ENCODE measurements around the gene LGALS3BP. TPM values are rescaled to one million over a fixed set of nuclear protein-coding genes. Genes with fewer than 3 reads are reported as not detected.

Gene LGALS3BP
- total RNA-seq, 1 donor from 2014 or later: 1.3 TPM

GRCh38 chr17:78996781-78997201, 17.1 kb upstream of the LGALS3BP start:
- Mint-ChIP-seq H3K9me3 (no peaks in the 10 kb centered on the region), H3K27me3 (no peaks in the 10 kb centered on the region), H3K27ac (no peak overlapping the region), H3K4me1 (peaks cover 3% of the 10 kb centered on the region), H3K36me3 (ENCODE audit: low read depth) (peaks cover 73% of the 10 kb centered on the region), H3K4me3 (no peak overlapping the region)
- ATAC-seq (ENCODE audit: low read depth): no peak
- CTCF ChIA-PET: interaction anchor here (1.3 kb wide), 1 partner anchor 25 kb away, joined by 3 read pairs; no protein-coding TSS in a partner anchor
- no peak for DNase-seq
- intact Hi-C loops (cut with micrococcal nuclease): no loop called here
- no peak for TF ChIP-seq CTCF (IDR thresholded peaks at IDR 0.05)
- POLR2A ChIA-PET: no interaction called here

GRCh38 chr17:78995761-78996451, 16.2 kb upstream of the LGALS3BP start:
- POLR2A ChIA-PET: no interaction called here
- DNase-seq (no peak), ATAC-seq (ENCODE audit: low read depth) (no peak)
- Mint-ChIP-seq H3K36me3 (ENCODE audit: low read depth) (peaks cover 75% of the 10 kb centered on the region), H3K4me3 (no peak overlapping the region), H3K4me1 (peaks cover 3% of the 10 kb centered on the region), H3K9me3 (no peaks in the 10 kb centered on the region), H3K27ac (no peak overlapping the region), H3K27me3 (no peaks in the 10 kb centered on the region)
- TF ChIP-seq CTCF (IDR thresholded peaks at IDR 0.05): no peak
- intact Hi-C loops (cut with micrococcal nuclease): no loop called here
- CTCF ChIA-PET: interaction anchor here (1.3 kb wide), 2 partner anchors 9 to 24 kb away, joined by 3 read pairs; no protein-coding TSS in a partner anchor

- intact Hi-C loops (cut with micrococcal nuclease): no loop called here
- H3K36me3 Mint-ChIP-seq (ENCODE audit: low read depth): peaks cover 76% of the 10 kb centered on the region
These were observed 15.5 kb upstream of the LGALS3BP start for GRCh38 chr17:78995022-78995760.

GRCh38 chr17:78993981-78994671, 14.4 kb upstream of the LGALS3BP start:
- Mint-ChIP-seq H3K9me3 (no peaks in the 10 kb centered on the region), H3K36me3 (ENCODE audit: low read depth) (peaks cover 79% of the 10 kb centered on the region), H3K4me3 (no peak overlapping the region), H3K27ac (no peak overlapping the region), H3K4me1 (peaks cover 3% of the 10 kb centered on the region), H3K27me3 (no peaks in the 10 kb centered on the region)
- no peak for TF ChIP-seq CTCF (IDR thresholded peaks at IDR 0.05)
- intact Hi-C loops (cut with micrococcal nuclease): loop anchor here (1.0 kb wide), 1 partner anchor 48 kb away; no protein-coding TSS in a partner anchor
- ATAC-seq (ENCODE audit: low read depth): no peak
- no peak for DNase-seq
- POLR2A ChIA-PET: no interaction called here
- CTCF ChIA-PET: interaction anchor here (0.8 kb wide), 1 partner anchor 10 kb away, joined by 3 read pairs; no protein-coding TSS in a partner anchor

More at GRCh38 chr17:78995022-78995760, 15.5 kb upstream of the LGALS3BP start:
- TF ChIP-seq CTCF (IDR thresholded peaks at IDR 0.05): no peak
- Mint-ChIP-seq H3K9me3 (no peaks in the 10 kb centered on the region), H3K27me3 (no peaks in the 10 kb centered on the region), H3K4me3 (no peak overlapping the region), H3K4me1 (peaks cover 3% of the 10 kb centered on the region), H3K27ac (no peak overlapping the region)
- ATAC-seq (ENCODE audit: low read depth) (no peak), DNase-seq (no peak)
- CTCF ChIA-PET: interaction anchor here (1.3 kb wide), 2 partner anchors 8 to 23 kb away, joined by 3 read pairs; no protein-coding TSS in a partner anchor
- POLR2A ChIA-PET: no interaction called here

Measured in activated B cell treated with CpG ODN at 0.5 μM for 24 hours (primary cell).